OCI-M1 (cell line): ENCODE data around the gene ROBO1.
"Not testable (repeated sequence)": the region's sequence is repeated elsewhere in the genome, so short reads cannot be mapped to it uniquely, and the experiment has no call there.

ENCODE experiments used
- DNase-seq: peaks from one replicate; lab custom pipeline; 2025; lab: John Stamatoyannopoulos, UW

ROBO1 gene

DNA sequence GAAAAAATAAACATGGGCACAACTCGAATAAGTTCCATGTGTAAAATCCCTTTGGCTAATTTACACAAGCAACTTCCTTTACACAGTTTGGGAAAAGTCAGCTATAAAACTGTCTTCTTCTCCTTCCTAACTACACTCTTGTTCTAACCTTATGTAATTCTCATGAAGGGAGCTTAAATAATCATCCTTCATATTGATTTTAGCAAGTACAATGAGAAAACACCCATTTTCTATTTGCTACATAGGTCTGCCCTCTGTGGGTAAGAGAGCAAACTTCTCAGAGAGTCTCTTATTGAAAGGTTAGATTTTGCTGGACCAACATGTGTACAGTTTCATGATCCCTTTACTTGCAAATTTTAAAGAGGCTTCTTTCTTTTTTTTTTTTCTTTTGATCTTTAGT is 398.5 kb downstream of the ROBO1 start:
- peak; percentile 9 for DNase-seq

DNA sequence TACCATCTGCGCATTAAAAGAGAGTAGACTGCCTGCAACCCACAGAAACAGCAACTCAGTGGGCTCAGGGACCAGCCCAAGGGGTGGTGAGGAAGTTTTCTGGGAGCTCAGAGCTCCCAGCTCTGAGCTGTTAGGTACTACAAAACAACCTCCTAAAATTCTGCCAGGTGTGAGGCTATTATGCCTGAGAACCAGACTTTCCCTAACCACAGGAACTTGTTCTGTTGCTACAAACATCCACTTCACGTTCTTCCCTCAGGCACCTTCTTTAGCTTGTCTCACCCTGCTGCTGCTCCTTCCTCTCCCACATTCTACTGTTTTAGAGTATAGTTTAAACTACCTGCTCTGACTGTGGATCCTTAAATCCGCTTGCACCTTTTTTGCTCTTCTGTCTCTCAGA is 399.4 kb downstream of the ROBO1 start:
- no peak for DNase-seq

- DNase-seq, result no peak
Observed at GRCh38 chr3:79367803-79368202, 400.0 kb downstream of the ROBO1 start.

DNA sequence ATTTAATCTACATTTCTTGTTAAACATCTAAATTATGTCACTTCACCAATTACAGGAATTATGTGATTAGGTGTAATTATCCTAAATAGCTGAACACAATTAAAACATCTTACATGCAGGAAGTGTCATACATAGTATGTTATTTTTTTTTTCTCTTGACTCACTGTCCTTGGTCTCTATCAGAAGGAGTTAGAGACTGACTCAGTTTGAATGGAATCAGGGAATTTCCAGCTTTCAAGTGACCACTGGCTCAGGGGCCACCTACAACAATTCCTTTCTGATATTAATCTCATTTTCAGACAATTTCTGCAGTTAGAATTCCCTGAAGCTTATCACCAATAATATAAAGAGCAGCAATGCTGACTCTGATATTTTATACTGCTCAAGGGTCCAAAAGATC is 400.7 kb downstream of the ROBO1 start:
- no peak for DNase-seq

- DNase-seq, result no peak
Observed at GRCh38 chr3:79366414-79366813, 401.4 kb downstream of the ROBO1 start.

DNA sequence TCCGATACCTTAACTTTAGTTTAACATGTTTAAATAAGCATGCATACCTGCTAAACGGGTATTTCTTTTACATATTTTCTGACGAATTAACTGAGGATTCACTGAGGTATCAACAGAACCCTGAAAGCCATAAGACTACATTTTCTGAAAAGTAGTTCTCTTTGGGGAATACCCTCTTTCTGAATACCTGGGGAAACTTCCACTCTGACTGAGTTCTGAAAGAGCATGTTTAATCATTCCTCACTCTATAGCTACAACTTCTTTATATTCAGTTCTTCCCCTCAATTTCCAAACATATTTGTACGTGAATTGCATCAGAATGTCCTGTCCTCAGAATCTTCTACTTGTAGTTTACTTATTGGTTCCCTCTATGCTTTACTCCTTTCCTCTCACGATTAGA is 403.0 kb downstream of the ROBO1 start:
- no peak for DNase-seq

DNA sequence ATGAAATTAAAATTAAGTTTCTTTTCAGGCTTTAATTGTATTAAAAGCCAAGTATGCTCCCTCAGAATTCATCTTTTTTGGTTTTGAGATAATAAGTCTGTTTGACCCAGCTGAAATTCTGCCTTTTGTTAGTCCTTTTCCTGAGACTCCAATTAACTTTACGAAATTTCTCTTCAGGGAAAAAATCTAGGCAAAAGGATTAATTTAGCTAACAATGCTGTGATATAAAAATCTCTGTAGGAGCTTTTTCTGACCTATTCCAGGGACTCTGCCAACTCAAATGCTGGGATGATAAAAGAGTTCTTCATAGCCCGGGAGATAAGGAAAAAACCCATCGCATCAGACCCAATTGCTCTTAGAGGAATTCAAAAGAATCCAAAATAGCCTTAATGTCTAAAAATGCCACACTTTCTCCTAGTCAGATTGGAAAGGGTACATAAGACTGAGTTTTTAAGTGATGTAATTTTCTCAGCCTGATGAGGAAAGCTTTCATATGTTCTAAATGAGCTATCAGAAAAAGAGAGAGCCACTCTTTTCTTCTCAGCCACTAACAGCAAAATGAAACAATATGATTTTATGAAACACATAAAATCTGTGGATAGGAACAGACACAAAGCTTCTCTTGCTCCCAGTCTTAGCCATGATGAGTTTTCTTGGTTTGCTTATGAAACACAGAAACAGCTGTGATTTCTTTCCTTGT is 405.1 kb downstream of the ROBO1 start:
- no peak for DNase-seq

- DNase-seq, result peak; percentile 64
Observed at GRCh38 chr3:79361748-79362378, 405.9 kb downstream of the ROBO1 start.

DNA sequence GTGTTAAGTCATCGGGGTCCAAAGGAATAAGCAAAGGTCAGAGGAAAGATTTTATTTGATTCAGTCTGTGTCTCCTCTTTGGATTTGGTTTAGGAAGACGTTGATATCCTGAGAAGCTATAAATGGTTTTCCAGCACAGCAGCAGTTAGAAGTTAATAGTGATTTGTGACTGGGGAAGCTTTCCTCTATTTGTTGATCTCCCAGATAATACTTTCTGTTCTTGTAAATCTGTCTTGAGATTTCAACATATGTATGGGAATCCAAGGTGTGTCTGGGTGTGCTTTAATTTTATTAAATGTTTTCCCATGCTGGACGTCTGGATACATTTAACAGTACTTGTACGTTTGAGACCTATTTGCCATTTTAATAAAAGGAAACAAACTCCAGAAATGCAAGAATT is 409.5 kb downstream of the ROBO1 start:
- no peak for DNase-seq

DNA sequence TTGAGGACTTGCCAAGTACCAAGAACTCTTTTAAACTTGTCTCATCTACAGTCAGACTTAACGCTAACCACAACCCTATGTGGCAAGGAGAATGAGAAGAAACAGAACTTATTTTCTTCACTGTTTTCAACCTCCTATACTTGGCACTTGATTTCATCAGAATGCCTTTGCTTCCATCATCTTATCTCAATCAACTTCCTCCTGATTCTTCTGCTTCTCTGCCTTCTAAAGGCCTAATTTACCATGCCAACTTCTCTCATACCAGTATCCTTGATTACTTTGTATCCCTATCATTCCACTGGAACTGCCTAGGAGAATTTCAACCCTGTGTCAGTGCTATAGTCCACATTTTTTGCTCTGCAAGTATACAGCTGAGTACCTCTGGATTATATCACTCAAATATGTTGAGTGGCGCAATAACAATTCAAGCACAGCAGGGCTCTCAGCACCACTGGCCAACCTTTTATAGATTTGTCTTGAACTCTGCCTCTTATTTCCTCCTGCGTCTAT is 413.6 kb downstream of the ROBO1 start:
- peak; percentile 35 for DNase-seq

DNA sequence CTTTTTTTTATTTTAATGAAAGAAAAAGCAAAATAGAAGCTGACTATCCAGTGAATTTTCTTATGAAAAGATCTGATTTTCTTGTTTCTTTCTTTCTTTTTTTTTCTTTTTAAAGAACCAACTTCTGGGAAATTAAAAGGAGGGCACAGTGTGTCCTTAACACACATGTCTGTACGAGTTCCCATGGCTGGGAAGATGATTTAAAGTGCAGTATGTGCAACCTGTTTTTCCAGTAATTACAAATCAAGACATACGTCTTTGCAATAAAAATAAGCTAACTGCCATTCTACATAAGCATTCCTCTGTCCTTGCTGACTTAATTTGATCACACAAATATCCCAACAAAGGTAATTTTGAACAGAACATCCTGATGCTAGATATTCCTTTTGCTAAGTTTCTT is 416.1 kb downstream of the ROBO1 start:
- no peak for DNase-seq

DNA sequence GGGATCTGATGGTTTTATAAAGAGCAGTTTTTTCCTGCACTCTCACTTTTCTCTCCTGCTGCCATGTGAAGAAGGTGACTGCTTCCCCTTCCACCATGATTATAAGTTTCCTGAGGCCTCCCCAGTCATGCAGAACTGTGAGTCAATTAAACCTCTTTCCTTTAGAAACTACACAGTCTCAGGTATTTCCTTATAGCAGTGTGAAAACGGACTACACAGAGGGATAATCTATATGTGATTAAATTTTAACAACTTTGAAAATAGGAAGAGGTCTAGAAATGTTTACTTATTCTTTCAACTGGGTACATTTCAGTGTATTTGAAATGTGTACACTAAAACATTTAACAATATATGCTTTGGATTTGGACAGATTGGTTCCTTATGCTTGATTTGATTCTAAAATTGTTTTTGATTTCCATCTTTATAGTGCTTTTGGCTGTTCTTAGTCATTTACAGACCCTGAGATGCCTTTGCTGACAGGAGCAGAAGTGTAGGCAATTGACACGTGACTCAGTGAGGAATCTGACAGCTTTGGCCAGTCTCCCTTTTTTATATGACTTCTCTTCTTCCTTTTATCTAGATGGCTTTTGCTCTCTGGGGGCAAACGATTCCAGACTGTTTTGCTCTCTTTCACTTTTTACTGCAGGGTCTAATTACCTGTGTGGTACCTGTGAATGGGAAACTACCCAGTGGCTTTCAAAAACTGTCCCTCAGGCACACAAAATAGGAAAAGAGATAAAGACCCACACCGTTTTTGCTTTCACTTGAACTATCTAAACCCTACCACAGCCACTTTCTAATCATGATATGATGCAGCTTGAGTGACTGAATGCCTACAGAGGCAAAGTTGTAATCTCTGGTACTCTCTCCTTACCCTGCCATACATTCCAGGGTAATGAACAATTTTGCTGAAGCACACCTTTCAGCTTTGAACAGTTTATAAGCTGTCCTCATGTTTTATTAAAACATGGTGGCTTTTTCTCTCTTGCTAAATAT is 422.6 kb downstream of the ROBO1 start:
- peak; percentile 30 for DNase-seq

DNA sequence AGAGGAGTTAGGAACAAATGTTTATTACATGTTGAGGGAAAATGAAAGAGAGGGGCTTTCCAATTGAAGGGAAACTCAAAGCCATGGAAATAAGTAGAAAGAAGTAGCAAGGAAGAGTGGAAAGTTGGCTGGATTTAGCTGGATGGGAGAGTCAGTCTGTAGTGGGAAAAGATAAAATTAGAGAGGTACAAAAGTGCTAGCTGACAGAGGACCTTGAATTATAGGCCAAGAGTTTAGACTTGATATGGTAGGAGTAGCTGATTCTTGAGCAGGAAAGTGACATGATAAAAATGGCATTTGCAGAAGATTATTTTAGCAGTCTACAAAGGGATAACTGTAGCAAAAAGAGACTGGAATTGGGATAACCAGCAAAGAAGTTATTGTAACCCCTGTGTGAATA is 425.8 kb downstream of the ROBO1 start:
- DNase-seq, result no peak

DNA sequence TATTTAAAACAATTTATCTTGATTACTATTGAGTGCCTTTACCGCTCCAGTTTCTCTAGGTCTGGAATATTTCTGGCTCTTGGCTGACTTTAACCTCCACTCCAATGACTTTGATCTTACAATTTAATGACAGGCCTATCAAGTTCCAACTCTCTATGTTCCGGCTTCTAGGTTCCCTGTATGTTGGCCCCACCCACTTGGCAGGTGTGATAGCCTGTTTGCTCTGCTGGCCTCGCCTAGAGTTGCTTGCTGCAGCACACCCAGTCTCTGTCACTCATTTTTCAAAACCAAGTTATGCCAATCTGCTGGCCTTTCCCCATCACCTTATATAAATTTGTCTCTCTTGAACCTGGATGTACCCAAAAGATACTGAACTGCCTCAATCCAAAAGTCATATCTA is 428.0 kb downstream of the ROBO1 start:
- DNase-seq, result no peak

DNA sequence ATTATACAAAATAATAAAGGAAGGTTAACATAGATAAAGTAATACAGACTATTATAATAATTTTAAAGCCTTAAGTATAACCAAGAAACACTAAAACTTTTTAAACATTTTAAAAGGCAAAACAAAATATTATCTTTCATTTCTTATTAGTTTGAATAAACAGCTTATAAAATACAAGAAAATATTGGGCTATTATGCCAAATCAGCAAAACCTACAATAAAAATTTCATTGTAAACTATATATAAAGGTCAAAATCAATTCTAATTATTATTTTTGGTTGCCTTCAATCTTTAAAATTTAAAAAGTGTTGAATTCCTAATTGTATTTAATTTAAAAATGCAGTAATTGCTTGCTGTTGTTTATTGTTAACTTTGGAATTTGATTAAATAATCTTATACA is 430.0 kb downstream of the ROBO1 start:
- DNase-seq, result no peak

DNA sequence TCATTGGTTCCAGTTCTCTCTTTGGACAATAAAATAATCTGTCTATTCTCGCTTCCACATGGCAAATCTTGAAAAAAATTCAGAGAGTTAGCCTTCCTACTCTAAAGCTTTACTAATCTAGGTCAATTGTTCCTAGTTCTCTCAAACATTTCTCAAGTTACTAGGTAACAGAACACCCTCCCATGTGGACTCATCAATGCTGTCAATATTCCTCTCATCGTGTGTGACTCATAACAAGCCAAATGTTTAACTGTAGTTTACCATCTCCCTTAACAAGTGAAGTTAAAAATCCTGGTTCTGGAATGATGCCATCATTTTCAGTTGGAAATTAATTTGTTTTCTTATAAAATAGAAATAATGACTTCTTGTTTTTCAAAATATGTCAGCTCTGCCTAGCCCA is 438.6 kb downstream of the ROBO1 start:
- DNase-seq, result no peak

- DNase-seq, result no peak
Observed at GRCh38 chr3:79326642-79327041, 441.2 kb downstream of the ROBO1 start.

DNA sequence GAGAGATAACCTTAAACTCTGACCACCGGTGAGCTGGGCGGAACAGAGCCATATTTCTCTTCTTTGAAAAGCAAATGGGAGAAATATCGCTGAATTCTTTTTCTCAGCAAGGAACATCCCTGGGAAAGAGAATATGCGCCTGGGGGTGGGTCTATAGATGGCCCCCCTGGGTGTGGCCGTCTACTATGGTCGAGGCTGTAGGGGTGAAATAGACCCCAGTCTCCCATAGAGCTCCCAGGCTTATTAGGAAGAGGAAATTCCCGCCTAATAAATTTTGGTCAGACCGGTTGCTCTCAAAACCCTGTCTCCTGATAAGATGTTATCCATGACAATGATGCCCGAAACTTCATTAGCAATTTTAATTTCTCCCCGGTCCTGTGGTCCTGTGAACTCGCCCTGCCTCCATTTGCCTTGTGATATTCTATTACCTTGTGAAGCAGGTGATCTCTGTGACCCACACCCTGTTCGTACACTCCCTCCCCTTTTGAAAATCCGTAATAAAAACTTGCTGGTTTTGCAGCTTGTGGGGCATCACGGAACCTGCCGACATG is 441.9 kb downstream of the ROBO1 start:
- not testable (repeated sequence) for DNase-seq

GRCh38 chr3:79317551-79318518 is 450.0 kb downstream of the ROBO1 start:
- no peak for DNase-seq

DNA sequence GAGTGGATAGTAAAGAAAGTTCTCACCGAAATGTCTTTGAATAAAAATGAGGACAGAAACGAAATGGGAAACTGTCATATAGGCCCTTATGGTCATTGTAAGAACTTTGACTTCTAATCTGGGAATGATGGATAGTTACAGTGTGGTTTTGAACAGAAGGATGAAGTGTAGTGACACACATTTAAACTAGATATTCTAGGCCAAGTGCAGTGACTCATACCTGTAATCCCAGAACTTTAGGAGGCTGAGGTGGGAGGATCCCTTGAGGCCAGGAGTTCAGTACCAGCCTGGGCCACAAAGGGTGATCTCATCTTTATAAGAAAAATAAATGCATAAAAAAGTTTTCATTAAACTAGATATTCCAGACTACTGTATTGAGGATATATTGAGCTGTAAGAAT is 452.8 kb downstream of the ROBO1 start:
- DNase-seq, result no peak

GRCh38 chr3:79314544-79314943 is 453.3 kb downstream of the ROBO1 start:
- no peak for DNase-seq
